HepG2 (cell line): Measurements from ENCODE around the gene DNAJC12. TPM values are rescaled to one million over a fixed set of nuclear protein-coding genes. Genes with fewer than 3 reads are reported as not detected.

Experiments used
- CEBPG ChIP-seq: IDR thresholded peaks from 2 replicates; pipeline ENCODE4 v1.6.1; 2016
- KDM2A ChIP-seq: sonication (generic); formaldehyde crosslinking; IDR thresholded peaks from 2 replicates; pipeline ENCODE4 v1.4.0; 2020; ENCODE audit warnings: low read depth, missing genetic modification reagents, borderline replicate concordance
- KMT2B ChIP-seq: IDR thresholded peaks from 2 replicates; pipeline ENCODE4 v1.6.1; 2016; ENCODE audit warnings: missing genetic modification reagents, missing compliant biosample characterization
- MTF1 ChIP-seq: sonication (generic); formaldehyde crosslinking; IDR thresholded peaks from 2 replicates; pipeline ENCODE4 v1.5.0; 2020; ENCODE audit warnings: missing genetic modification reagents
- MTF2 ChIP-seq: sonication (generic); formaldehyde crosslinking; IDR thresholded peaks from 2 replicates; pipeline ENCODE4 v1.5.0; 2020; ENCODE audit warnings: missing genetic modification reagents, borderline replicate concordance
- RAD51 ChIP-seq: fragments of 450-650 bp; IDR thresholded peaks from 2 replicates; pipeline ENCODE4 v1.6.1; 2016; ENCODE audit warnings: borderline replicate concordance
- RBAK ChIP-seq: sonication (generic); formaldehyde crosslinking; IDR thresholded peaks from 2 replicates; pipeline ENCODE4 v1.5.1; 2020; ENCODE audit warnings: mild to moderate bottlenecking, missing genetic modification reagents
- SRSF9 ChIP-seq: fragments of 200-400 bp; formaldehyde crosslinking; IDR thresholded peaks from 2 replicates; pipeline ENCODE4 v1.6.1; 2018; ENCODE audit warnings: borderline replicate concordance, mild to moderate bottlenecking, low read depth, low read length; ENCODE audit not compliant: insufficient read depth, poor library complexity, severe bottlenecking
- ZFAT ChIP-seq: sonication (generic); formaldehyde crosslinking; conservative IDR thresholded peaks from 2 replicates; pipeline ENCODE4 v1.8.1; 2023; ENCODE audit warnings: missing genetic modification reagents, inconsistent platforms
- ZFY ChIP-seq: sonication (generic); formaldehyde crosslinking; IDR thresholded peaks from 2 replicates; pipeline ENCODE4 v1.4.0; 2020; ENCODE audit warnings: missing genetic modification reagents
- ZMAT3 ChIP-seq: sonication (generic); formaldehyde crosslinking; conservative IDR thresholded peaks from 2 replicates; pipeline ENCODE4 v1.7.0; 2021; ENCODE audit warnings: missing genetic modification reagents
- ZNF138 ChIP-seq: sonication (generic); formaldehyde crosslinking; IDR thresholded peaks from 2 replicates; pipeline ENCODE4 v1.5.0; 2020; ENCODE audit warnings: mild to moderate bottlenecking, low read depth, missing genetic modification reagents
- ZNF335 ChIP-seq: sonication (generic); formaldehyde crosslinking; IDR thresholded peaks from 2 replicates; pipeline ENCODE4 v1.4.0; 2020; ENCODE audit warnings: missing genetic modification reagents
- ZNF431 ChIP-seq: sonication (generic); formaldehyde crosslinking; IDR thresholded peaks from 2 replicates; pipeline ENCODE4 v1.9.0; 2022; ENCODE audit warnings: missing genetic modification reagents, low read depth, mild to moderate bottlenecking, borderline replicate concordance
- ZNF558 ChIP-seq: sonication (generic); formaldehyde crosslinking; IDR thresholded peaks from 2 replicates; pipeline ENCODE4 v1.9.0; 2022; ENCODE audit warnings: mild to moderate bottlenecking, missing genetic modification reagents, borderline replicate concordance
- ZNF674 ChIP-seq: sonication (generic); formaldehyde crosslinking; IDR thresholded peaks from 2 replicates; pipeline ENCODE4 v1.5.0; 2020; ENCODE audit warnings: low read depth, mild to moderate bottlenecking, missing genetic modification reagents
- polyA plus RNA-seq, 8 experiments: library from polyadenylated mRNA; depleted of rRNA in 3 of 8; stranded (reverse) in 7 of 8; unstranded in 1 of 8; fragments of >200 nt; fragmentation: Illumina TruSeq in 4 of 8; extraction: Trizol in 4 of 8; gene quantifications; 2 replicates each; pipeline versions ENCODE4 v1.2.1 to v1.2.3, GENCODE V29; 2011 to 2016; ENCODE audit warnings: low read depth in 4 of 8, missing spikeins in 1 of 8, mixed read lengths in 1 of 8; ENCODE audit not compliant: insufficient read depth in 1 of 8
- total RNA-seq, 5 experiments: library from RNA; depleted of rRNA; stranded (reverse); fragments of >200 nt; fragmentation: Illumina TruSeq; extraction: Trizol; gene quantifications; 2 replicates each; pipeline ENCODE4 v1.2.3, GENCODE V29; 2016; ENCODE audit warnings: low read depth in 1 of 5
- TF ChIP-seq, protein P1 (sequence below): sonication (generic); formaldehyde crosslinking; IDR thresholded peaks from 2 replicates; pipeline ENCODE4 v1.5.1; 2020; ENCODE audit warnings: missing genetic modification reagents, mild to moderate bottlenecking, borderline replicate concordance
- TF ChIP-seq, protein P2 (sequence below): sonication (generic); formaldehyde crosslinking; IDR thresholded peaks from 2 replicates; pipeline ENCODE4 v1.5.1; 2020; ENCODE audit warnings: mild to moderate bottlenecking, moderate library complexity, missing genetic modification reagents
- TF ChIP-seq, protein P3 (sequence below): sonication (generic); formaldehyde crosslinking; IDR thresholded peaks from 2 replicates; pipeline ENCODE4 v1.5.0; 2020; ENCODE audit warnings: missing genetic modification reagents
- TF ChIP-seq, protein P4 (sequence below): sonication (generic); formaldehyde crosslinking; IDR thresholded peaks from 2 replicates; pipeline ENCODE4 v1.5.0; 2020; ENCODE audit warnings: mild to moderate bottlenecking, missing genetic modification reagents, moderate library complexity
- TF ChIP-seq, protein P5 (sequence below): IDR thresholded peaks from 2 replicates; pipeline ENCODE4 v1.6.1; 2016; ENCODE audit warnings: missing biosample characterization, missing genetic modification reagents, low read depth

DNAJC12 gene
- total and polyA plus RNA-seq, 2 of the 13 experiments (the other 11 are each of a cell fraction or from before 2014, with no cell fraction given): 11.6 to 43.9 TPM

DNA sequence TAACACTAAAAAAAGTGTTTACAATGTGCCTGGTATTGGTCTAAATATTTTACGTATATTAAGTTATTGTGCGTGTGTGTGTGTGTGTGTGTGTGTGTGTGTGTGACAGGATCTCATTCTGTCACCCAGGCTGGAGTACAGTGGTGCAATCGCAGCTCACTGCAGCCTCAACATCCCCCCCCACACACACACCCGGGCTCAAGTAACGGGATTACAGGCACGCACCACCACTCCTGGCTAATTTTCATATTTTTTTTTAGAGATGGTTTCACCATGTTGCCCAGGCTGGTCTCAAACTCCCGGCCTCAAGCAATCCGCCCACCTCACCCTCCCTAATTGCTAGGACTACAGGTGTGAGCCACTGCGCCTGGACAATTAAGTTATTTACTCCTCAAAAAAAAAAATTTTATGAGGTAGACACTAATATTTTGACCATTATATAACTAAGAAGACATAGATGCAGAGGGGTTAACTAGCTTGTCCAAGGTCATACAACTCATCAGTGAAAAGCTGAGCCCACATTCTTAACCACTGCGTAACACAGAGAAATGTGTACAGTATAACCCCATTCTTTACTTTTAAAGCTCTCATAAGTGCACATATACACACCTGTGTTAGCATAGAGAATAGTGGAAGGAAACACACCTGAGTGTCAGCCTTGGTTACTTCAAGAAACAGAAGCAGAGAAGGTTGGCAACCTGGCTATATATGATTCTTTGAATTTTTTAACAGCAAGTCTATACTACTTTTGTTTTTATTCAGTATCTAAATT, 35.0 kb downstream of the DNAJC12 start (continued):
- TF ChIP-seq SRSF9 (no peak), ZNF431 (CRISPR knock-in tag) (no peak), RAD51 (no peak), CEBPG (CRISPR knock-in tag) (peak; percentile 45; the same call in 1 of the 2 replicates), ZMAT3 (CRISPR knock-in tag) (no peak), ZNF674 (CRISPR knock-in tag) (no peak), ZFY (no peak), KDM2A (CRISPR knock-in tag) (no peak), ZNF558 (CRISPR knock-in tag) (no peak), MTF1 (CRISPR knock-in tag) (no peak), ZFAT (CRISPR knock-in tag) (no peak), MTF2 (CRISPR knock-in tag) (no peak), ZNF138 (CRISPR knock-in tag) (no peak), ZNF335 (CRISPR knock-in tag) (no peak), RBAK (CRISPR knock-in tag) (no peak), KMT2B (CRISPR knock-in tag) (no peak)
- TF ChIP-seq, protein P1, sequence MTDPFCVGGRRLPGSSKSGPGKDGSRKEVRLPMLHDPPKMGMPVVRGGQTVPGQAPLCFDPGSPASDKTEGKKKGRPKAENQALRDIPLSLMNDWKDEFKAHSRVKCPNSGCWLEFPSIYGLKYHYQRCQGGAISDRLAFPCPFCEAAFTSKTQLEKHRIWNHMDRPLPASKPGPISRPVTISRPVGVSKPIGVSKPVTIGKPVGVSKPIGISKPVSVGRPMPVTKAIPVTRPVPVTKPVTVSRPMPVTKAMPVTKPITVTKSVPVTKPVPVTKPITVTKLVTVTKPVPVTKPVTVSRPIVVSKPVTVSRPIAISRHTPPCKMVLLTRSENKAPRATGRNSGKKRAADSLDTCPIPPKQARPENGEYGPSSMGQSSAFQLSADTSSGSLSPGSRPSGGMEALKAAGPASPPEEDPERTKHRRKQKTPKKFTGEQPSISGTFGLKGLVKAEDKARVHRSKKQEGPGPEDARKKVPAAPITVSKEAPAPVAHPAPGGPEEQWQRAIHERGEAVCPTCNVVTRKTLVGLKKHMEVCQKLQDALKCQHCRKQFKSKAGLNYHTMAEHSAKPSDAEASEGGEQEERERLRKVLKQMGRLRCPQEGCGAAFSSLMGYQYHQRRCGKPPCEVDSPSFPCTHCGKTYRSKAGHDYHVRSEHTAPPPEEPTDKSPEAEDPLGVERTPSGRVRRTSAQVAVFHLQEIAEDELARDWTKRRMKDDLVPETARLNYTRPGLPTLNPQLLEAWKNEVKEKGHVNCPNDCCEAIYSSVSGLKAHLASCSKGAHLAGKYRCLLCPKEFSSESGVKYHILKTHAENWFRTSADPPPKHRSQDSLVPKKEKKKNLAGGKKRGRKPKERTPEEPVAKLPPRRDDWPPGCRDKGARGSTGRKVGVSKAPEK: no peak
- TF ChIP-seq, protein P2, sequence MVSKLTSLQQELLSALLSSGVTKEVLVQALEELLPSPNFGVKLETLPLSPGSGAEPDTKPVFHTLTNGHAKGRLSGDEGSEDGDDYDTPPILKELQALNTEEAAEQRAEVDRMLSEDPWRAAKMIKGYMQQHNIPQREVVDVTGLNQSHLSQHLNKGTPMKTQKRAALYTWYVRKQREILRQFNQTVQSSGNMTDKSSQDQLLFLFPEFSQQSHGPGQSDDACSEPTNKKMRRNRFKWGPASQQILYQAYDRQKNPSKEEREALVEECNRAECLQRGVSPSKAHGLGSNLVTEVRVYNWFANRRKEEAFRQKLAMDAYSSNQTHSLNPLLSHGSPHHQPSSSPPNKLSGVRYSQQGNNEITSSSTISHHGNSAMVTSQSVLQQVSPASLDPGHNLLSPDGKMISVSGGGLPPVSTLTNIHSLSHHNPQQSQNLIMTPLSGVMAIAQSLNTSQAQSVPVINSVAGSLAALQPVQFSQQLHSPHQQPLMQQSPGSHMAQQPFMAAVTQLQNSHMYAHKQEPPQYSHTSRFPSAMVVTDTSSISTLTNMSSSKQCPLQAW: peak; percentile 54; the same call in 1 of the 2 replicates
- TF ChIP-seq, protein P3, sequence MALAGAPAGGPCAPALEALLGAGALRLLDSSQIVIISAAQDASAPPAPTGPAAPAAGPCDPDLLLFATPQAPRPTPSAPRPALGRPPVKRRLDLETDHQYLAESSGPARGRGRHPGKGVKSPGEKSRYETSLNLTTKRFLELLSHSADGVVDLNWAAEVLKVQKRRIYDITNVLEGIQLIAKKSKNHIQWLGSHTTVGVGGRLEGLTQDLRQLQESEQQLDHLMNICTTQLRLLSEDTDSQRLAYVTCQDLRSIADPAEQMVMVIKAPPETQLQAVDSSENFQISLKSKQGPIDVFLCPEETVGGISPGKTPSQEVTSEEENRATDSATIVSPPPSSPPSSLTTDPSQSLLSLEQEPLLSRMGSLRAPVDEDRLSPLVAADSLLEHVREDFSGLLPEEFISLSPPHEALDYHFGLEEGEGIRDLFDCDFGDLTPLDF (CRISPR knock-in tag): no peak
- TF ChIP-seq, protein P4, sequence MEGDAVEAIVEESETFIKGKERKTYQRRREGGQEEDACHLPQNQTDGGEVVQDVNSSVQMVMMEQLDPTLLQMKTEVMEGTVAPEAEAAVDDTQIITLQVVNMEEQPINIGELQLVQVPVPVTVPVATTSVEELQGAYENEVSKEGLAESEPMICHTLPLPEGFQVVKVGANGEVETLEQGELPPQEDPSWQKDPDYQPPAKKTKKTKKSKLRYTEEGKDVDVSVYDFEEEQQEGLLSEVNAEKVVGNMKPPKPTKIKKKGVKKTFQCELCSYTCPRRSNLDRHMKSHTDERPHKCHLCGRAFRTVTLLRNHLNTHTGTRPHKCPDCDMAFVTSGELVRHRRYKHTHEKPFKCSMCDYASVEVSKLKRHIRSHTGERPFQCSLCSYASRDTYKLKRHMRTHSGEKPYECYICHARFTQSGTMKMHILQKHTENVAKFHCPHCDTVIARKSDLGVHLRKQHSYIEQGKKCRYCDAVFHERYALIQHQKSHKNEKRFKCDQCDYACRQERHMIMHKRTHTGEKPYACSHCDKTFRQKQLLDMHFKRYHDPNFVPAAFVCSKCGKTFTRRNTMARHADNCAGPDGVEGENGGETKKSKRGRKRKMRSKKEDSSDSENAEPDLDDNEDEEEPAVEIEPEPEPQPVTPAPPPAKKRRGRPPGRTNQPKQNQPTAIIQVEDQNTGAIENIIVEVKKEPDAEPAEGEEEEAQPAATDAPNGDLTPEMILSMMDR (CRISPR knock-in tag): 0 out of 2 replicates have a peak, but pooled peaks have one; percentile 3
- TF ChIP-seq, protein P5, sequence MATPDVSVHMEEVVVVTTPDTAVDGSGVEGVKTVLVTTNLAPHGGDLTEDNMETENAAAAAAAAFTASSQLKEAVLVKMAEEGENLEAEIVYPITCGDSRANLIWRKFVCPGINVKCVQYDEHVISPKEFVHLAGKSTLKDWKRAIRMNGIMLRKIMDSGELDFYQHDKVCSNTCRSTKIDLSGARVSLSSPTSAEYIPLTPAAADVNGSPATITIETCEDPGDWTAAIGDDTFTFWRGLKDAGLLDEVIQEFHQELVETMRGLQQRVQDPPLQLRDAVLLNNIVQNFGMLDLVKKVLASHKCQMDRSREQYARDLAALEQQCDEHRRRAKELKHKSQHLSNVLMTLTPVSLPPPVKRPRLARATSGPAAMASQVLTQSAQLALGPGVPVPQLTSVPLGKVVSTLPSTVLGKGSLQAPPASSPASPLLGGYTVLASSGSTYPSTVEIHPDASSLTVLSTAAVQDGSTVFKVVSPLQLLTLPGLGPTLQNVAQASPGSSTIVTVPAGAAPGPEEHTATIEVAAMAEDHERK (CRISPR knock-in tag): no peak
